GM12873 (cell line): ENCODE results near the gene JAGN1.
A peak's percentile ranks its signal among the peaks of the same experiment; 100 is the strongest.

ENCODE experiments used
- CTCF ChIP-seq: IDR thresholded peaks from 2 replicates; pipeline ENCODE4 v1.5.1; 2012; ENCODE audit warnings: low read depth, mild to moderate bottlenecking, moderate library complexity, low read length, control low read depth; ENCODE audit not compliant: insufficient read depth; ENCODE audit errors: missing control alignments

Gene JAGN1

GRCh38 chr3:9932843-9933560 lies 42.6 kb downstream of the JAGN1 start:
- peak; percentile 89 for TF ChIP-seq CTCF

- TF ChIP-seq CTCF: no peak
Observed at GRCh38 chr3:9933561-9934234, 43.3 kb downstream of the JAGN1 start, which contains the start of gene CRELD1. Gene CRELD1, plus strand, starts transcription at chr3:9933834. Its CDS starts 605 bp downstream, at chr3:9934439.

- TF ChIP-seq CTCF: peak; percentile 29
Observed at GRCh38 chr3:9934235-9934621, 43.8 kb downstream of the JAGN1 start.

GRCh38 chr3:9934993-9935392 lies 44.6 kb downstream of the JAGN1 start:
- TF ChIP-seq CTCF: no peak

- no peak for TF ChIP-seq CTCF
Observed at GRCh38 chr3:9935966-9936510, 45.6 kb downstream of the JAGN1 start.

GRCh38 chr3:9937486-9938238 lies 47.3 kb downstream of the JAGN1 start:
- TF ChIP-seq CTCF: no peak

GRCh38 chr3:9938966-9939365 lies 48.6 kb downstream of the JAGN1 start:
- no peak for TF ChIP-seq CTCF
